SK-N-MC (cell line): ENCODE data around the gene PLA1A.

Source experiments
- EZH2 ChIP-seq: fragments of 200-600 bp; sonication (generic); IDR thresholded peaks from one replicate; pipeline ENCODE4 v1.6.1; 2017; ENCODE audit warnings: antibody characterized with exemption
- FOXP2 ChIP-seq: optimal IDR thresholded peaks from 2 replicates; pipeline ENCODE3; 2011; ENCODE audit warnings: mild to moderate bottlenecking, moderate library complexity; ENCODE audit not compliant: insufficient read depth; ENCODE audit errors: extremely low read length, control extremely low read depth
- POLR2AphosphoS5 ChIP-seq: IDR thresholded peaks from 2 replicates; pipeline ENCODE4 v1.6.1; 2012; ENCODE audit warnings: mild to moderate bottlenecking, low read depth, low read length, borderline replicate concordance

- TF ChIP-seq POLR2AphosphoS5 (no peak), EZH2 (no peak), FOXP2 (no peak)
Measured at GRCh38 chr3:119630880-119631329, 33.2 kb downstream of the PLA1A start.
